ENCODE measurements around the gene TBXAS1.
A peak's percentile ranks its signal among the peaks of the same experiment; 100 is the strongest.

Gene TBXAS1

DNA sequence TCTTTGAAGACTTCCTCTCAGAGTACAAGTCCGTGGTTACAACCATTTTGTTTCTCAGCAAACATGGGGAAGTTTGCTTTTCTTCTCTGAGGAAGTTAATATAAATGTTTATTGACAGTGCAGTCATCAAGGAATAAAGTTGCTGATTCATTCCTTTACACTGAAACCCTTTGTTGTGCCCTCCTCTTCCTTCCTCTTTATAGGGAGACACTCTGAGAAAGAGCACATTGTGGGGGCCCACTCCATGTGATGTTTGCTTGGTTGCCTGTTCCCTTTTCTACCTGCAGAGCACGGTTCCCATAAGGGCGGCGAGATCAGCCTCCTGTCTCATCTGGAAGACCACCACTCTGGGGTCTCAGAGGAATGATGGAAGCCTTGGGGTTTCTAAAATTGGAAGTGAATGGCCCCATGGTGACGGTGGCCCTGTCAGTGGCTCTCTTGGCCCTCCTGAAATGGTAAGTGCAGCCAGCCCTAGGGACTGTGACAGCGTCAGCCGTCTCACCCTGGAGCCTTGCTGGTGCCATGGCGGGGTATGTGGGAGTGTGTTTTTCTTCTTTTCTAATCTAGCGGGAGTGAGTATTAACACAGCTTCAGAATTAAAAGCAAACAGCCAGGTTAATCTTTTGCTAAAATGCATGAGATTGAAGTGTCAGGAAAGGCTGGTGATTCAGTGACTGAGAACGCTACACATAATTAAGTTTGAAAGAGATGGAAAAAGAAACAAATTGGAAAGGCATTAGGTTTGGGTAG, at the start of gene TBXAS1:
Gene TBXAS1 (plus strand): TSS at position 240 of the 750 bp plus-strand sequence. CDS start 127 bp downstream, at position 367.
- DNase-seq, result peak in 12 of 56 donors; percentile 2 to 25 (median 4)

- no peak for DNase-seq
These were observed 46.1 kb upstream of the TBXAS1 start for GRCh38 chr7:139782932-139783331.

GRCh38 chr7:139783647-139784385, 45.2 kb upstream of the TBXAS1 start:
- no peak for DNase-seq

GRCh38 chr7:139784648-139785047, 44.4 kb upstream of the TBXAS1 start:
- peak in 4 of 56 donors; percentile 16 to 37 (median 26) for DNase-seq

- DNase-seq, result no peak
These were observed 37.7 kb upstream of the TBXAS1 start for GRCh38 chr7:139791316-139791715.

DNA sequence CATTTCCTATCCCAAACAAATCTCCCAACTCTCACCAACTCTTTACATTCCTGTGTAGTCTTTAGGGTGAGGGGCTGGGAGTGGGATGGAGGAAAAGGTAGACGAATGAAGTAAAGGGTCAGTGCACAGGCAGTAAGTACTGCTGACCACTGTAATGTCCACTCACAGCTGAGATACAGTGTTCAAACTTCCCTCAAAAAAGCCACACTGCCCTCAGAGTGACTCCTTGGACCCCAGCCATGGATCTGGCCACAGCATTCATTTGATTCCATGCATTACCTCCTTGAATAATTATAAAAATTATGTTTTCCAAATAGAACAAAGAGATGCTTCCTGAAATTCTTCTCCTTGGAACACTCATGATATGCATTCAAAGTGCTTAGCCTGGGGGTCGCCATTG, 31.5 kb upstream of the TBXAS1 start:
- no peak for DNase-seq

DNA sequence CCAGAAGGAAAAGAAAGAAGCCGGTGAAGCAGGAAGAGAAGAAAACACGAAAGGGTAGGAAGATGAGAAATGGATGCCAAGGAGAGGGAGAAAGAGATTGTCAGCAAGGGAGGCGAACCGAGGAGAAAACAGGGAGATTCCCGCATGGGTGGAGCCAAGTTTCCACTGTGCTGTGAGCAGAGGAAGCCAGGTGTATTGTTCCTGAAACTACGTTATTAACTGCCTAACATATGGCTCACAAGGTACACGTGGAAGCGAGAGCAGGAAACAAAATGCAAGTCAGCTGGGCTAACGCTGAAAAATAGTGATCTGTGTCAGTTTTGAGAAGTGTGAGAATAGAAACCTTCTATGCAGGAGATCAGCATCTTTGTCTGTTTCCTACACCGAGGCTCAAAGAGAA, 30.8 kb upstream of the TBXAS1 start:
- peak in 1 of 56 donors; percentile 3 for DNase-seq

GRCh38 chr7:139798892-139799291, 30.2 kb upstream of the TBXAS1 start:
- no peak for DNase-seq

DNA sequence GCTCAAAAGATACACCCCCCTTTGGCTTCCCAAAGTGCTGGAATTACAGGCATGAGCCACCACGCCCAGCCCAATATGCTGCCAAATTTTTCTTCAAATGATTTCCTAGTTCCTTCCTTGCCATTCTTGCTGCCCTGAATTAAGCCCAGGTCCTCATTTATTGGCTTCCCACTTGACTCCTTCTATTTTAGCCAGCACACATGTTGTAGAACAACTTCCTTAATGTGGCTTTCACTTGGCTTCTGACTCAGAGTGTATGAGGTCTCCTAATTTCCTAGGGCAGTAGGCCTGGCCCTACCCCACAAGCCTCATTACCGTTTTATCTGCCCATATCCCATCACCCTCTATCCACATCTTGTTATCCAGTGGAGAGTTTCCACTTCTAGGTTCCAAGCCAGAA, 29.5 kb upstream of the TBXAS1 start:
- no peak for DNase-seq

DNA sequence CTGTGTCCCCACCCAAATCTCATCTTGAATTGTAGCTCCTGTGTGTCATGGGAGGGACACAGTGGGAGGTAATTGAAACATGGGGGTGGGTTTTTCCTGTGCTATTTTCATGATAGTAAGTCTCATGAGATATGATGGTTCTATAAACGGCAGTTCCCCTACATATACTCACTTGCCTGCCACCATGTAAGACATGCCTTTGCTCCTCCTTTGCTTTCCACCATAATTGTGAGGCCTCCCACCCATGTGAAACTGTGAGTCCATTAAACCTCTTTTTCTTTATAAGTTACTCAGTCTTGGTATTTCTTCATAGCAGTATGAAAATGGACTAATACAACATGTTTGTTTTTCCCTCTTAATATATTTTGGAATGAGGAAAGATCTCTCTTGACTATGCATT, 24.5 kb upstream of the TBXAS1 start:
- no peak for DNase-seq

- DNase-seq, result no peak
These were observed 22.1 kb upstream of the TBXAS1 start for GRCh38 chr7:139807009-139807408.

- DNase-seq, result no peak
These were observed 20.6 kb upstream of the TBXAS1 start for GRCh38 chr7:139808427-139808826.

DNA sequence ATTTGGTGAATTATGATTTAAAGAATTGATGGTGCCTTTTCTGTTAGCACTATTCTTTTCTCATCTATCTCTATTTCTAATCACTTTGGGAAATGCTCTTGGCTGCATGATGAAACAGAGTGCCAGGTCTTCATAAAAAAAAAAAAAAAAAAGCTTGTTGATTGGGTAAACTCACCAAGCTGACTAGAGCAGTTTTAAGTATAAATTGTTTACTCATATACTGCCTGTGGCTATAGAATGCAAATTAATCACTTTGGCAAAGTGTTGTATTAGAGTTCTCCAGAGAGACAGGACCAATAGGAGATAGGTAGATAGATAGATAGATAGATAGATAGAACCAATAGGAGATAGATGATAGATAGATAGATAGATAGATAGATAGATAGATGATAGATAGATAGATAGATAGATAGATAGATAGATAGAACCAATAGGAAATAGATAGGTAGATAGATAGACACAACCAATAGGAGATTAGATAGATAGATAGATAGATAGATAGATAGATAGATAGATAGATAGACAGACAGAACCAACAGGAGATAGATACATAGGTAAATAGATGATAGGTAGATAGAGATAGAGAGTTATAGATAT, 20.1 kb upstream of the TBXAS1 start:
- no peak for DNase-seq

DNA sequence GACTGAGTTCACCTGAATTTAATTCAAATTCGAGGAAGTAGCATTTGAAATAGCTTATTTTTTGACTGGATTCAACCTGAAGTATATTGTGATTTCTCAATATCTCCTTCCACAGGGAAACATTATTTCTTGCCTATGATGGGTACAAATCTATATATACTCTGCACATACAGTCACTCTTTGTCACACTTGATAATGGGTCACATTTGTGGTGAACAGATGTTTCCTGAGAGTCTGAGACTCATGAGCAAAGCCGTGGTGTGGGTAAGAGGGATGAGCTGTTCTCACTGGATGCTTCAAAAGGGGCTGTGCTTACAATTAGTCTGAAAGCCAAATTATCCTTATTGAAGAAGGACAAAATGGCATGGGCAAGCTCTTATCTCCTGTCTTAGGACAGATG, 18.0 kb upstream of the TBXAS1 start:
- DNase-seq, result no peak

DNA sequence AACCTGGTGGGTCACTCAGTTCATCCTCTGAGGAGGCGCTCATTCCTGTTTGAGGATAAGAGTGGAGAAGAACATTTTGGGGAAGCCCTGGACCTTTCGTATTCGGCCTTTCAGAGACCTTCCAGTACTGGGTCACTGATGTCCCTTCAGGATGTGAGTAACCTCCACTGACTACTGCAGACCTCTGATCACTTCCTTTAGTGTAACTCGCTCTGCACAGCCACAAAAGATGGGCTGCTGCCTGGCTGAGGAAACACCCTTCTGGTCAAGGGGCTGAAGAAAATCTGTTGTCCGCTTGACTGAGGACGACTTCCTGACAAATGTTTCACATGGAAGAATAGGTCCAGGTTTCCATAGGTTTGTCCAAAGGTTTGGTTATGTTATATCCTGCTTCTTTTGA, 15.9 kb upstream of the TBXAS1 start:
- DNase-seq, result no peak

- DNase-seq, result no peak
These were observed 15.4 kb upstream of the TBXAS1 start for GRCh38 chr7:139813689-139814088.

- DNase-seq, result no peak
These were observed 11.8 kb upstream of the TBXAS1 start for GRCh38 chr7:139817249-139817648.

- DNase-seq, result no peak
These were observed 9.0 kb upstream of the TBXAS1 start for GRCh38 chr7:139820089-139820488.

GRCh38 chr7:139821349-139822105, 7.5 kb upstream of the TBXAS1 start:
- DNase-seq, result no peak

DNA sequence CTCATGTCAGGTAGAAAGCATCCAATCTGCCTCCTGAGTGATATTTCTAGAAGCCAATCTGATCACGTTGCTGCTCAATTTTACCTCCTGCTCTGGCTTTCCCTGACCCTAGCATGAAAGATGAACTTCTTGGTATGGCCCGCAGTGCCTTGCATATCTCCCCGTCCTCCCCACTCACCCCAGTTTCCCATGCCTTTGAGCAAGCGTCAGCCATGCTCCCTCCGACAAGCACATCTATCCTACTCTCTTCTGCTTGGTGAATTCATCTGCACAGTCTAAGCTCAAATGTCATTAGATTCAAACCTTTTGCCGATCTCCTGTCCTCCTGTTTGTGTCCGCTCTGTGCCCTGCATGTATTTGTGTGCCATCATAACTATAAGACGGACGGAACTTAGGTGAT, 6.2 kb upstream of the TBXAS1 start:
- DNase-seq, result no peak

DNA sequence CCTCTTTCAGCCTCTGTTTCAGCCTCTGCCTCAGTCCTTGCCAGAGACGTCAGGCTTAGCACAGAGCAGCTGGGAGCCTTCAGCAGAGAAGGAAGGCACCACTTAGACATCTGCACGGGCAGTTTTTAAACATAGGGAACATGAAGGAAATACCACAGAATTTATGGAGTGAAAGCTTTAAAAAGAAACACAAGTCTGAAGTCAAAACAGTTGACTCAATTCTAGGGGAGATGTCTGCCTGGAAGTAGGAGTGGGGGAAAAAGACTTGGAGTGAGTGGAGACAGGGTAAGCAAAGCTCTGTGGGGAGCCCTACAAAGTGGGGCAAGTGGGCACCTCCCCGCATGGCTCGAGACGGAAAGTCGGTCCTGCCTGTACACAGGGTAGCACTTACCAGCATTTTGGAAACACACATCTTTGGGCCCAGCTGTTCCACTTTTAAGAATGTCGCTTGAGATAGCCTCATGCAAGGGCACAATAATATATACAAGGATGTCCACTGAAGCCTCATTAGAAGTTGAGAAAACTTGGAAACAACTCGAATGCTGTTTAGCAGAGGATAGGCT, 5.0 kb upstream of the TBXAS1 start:
- no peak for DNase-seq
